ENCODE results near the gene COL4A2. TPM values are rescaled to one million over a fixed set of nuclear protein-coding genes. Genes with fewer than 3 reads are reported as not detected.

COL4A2 gene
- total RNA-seq, 1 experiment from 2014 or later: 35.0 TPM

GRCh38 chr13:110289174-110289573 is 17.9 kb upstream of the COL4A2 start:
- DNase-seq (ENCODE audit: extremely low read depth, low read depth): no peak

GRCh38 chr13:110289661-110290060 is 17.4 kb upstream of the COL4A2 start:
- no peak for DNase-seq (ENCODE audit: extremely low read depth, low read depth)

DNA sequence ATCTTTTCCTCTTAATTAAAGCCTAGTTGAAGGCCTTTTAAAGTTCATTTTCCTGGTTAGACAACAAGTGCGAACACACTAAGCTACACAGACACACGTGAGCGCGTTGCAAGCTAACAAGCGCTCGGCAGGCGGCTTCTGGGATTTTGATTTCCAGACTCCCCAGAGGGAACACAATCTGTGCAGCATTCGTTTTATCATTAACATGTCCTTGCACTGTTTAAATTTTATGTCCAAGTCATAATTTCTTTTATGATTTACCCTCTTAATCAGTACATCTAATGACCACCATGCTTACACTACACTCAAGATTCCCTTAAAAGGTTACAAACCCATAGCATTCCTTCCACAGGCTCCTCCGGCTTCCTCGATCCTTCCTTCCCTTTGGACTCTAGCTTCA is 16.9 kb upstream of the COL4A2 start:
- no peak for DNase-seq (ENCODE audit: extremely low read depth, low read depth)

- DNase-seq (ENCODE audit: extremely low read depth, low read depth): no peak
These were observed 16.3 kb upstream of the COL4A2 start for GRCh38 chr13:110290826-110291225.

DNA sequence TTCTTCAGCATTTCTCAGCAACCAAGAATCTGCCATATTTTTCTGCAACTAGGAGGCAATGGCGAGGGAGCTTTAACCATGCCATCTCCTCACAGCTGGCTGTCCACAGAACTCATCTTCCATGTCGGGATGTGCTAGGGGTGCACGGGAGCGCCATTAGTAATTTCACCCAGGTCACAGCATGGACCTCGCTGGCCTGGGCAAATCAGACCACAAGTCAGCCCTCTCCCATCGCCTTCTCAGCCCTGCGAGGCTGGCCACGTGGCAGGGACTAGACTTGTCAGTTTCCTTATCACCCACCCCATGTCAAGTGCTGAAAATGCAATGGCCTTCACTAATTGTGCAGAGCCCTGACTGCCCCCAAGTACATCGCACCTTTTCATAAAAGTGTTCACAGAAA is 15.8 kb upstream of the COL4A2 start:
- no peak for DNase-seq (ENCODE audit: extremely low read depth, low read depth)

DNA sequence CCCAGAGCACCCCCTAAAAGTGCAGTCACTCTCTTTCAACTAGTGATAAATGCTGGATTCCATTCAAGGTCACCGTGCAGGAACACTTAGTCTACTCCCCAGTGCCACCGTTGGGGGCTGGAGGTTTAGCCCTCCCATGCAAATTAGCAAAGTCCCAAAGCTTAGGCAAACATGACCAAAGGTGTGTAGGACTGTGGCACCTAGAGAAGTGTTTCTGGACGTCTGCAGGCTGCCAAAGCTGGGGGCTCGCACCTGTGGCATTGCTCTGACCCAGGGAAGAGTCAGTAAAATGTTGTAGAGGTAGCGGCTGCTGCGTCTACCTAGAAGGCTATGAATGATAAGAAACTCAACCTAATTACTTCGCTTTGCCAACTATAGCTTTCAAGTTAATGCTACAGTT is 14.0 kb upstream of the COL4A2 start:
- DNase-seq (ENCODE audit: extremely low read depth, low read depth): no peak

- no peak for DNase-seq (ENCODE audit: extremely low read depth, low read depth)
These were observed 13.4 kb upstream of the COL4A2 start for GRCh38 chr13:110293649-110294048.

DNA sequence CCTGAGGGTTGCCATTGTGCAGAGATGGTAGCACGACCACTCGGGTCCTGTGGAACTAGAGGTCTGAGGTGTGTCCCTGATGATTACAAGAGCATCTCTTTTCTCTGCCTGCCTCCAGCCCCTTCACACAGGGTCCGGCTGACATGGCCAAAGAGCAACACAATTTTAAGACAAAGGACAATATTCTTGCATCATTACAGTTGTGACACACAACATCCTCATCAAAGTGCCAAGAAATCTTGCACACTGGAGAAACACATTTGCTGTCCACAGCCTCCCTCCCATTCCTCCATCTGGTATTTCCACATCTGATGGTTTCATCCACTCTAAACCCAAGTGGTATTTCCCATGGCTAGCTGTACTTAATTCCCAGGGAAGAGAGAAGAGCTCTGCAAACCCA is 12.9 kb upstream of the COL4A2 start:
- no peak for DNase-seq (ENCODE audit: extremely low read depth, low read depth)

DNA sequence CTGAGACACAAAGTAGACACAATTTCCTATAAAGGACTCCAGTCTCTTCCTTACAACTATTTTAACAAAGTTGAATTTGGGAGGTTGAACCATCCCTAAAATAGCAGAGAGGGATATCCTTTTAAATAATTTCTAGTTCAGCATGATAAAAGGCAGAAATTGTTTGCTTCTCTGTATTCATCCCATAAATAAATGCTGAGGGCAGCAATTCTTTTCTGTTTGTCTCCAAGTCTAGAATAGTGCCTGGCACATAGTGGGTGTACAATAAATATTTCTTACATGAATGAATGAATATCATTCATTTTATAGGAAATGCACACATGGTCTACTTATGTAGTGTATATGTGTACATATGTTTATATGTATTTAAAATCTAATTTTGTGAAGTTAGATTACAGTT is 12.5 kb upstream of the COL4A2 start:
- no peak for DNase-seq (ENCODE audit: extremely low read depth, low read depth)

GRCh38 chr13:110297011-110297410 is 10.1 kb upstream of the COL4A2 start:
- no peak for DNase-seq (ENCODE audit: extremely low read depth, low read depth)

DNA sequence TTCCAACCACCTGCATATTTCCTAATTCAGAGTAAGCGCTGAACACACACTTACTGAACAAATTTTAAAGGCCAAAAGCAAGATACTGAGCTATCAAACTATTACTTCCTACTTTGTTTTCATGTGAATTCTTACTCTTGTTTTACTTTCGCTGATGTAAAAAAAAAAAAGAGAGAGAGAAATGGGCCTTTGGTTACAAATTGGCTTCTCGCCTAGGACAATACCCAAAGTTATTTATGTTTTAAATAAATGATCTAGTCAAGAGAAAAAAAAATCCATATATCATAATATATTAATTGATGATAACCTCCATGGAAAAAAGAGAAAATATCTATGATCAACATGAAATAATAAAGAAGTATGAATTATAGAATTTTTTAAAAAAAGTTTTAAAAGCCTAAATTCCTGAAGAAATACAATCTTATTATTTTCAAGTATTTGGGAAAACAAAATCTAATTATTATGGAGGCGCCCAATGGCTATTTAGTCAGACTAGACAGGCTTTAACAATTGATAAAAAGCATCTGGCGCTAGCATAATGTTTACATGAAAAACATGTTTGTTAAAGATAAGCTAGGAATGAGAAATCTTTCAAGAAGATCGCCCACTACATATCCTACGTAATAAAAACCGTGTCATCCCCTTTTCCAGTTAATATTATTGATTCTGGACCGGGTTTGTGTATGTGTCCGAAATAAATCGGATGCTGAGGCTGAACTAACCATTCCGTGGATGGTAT is 9.1 kb upstream of the COL4A2 start:
- no peak for DNase-seq (ENCODE audit: extremely low read depth, low read depth)

GRCh38 chr13:110298505-110299282 is 8.4 kb upstream of the COL4A2 start:
- DNase-seq (ENCODE audit: extremely low read depth, low read depth): no peak

- no peak for DNase-seq (ENCODE audit: extremely low read depth, low read depth)
These were observed 7.7 kb upstream of the COL4A2 start for GRCh38 chr13:110299283-110299840.

DNA sequence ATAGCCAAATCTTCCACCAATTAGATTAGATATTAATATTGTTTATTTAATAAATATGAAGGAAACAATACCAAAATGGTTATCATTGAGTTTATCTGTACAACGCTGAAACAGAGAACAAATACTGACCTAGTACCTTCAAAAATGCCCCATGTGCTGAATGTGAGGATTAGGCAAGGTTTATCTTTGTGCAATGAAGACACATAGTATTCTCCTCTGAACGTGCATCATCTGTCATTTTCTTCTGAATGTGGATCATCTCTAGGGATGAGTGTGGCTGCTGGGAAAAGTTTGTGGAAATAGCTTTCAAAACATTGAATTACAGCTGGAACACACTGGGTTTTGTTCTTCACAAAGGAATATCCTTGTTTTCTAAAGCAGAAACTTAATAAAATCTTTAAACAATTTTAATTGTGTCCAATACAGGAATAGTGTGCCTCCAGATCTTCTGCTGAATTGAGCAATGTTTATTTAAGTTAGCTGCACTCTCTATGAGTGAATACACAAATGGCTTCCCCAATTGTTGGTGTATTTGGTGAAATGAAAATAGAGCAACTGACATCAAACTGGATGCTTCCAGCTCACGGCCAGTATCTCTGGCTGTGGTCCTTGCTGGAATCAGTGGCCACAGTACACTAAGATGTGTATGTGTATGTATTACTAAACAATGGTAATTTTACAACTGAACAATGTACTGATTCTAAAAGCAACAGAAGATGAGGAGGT is 6.8 kb upstream of the COL4A2 start:
- DNase-seq (ENCODE audit: extremely low read depth, low read depth): no peak

DNA sequence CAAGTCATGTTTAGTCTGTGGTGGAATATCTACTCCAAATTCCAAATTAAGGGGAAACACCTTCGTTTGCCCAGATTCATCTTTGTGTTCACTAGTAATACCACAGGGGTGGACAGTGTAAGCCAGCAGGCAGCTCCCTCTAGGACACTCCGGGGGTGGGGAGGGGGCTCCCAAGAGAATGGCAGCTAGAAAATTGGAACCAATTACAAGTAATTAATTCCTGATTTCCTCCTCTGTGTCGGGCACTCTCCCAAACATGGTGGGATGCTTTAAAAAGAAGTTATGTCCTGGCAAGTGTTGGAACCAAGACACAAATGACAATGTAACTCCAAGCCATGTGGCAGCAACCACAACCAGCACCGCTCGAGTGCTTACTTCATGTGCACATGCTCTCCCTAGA is 6.0 kb upstream of the COL4A2 start:
- DNase-seq (ENCODE audit: extremely low read depth, low read depth): no peak

- DNase-seq (ENCODE audit: extremely low read depth, low read depth): no peak
These were observed 5.2 kb upstream of the COL4A2 start for GRCh38 chr13:110301606-110302553.

GRCh38 chr13:110302997-110303396 is 4.1 kb upstream of the COL4A2 start:
- no peak for DNase-seq (ENCODE audit: extremely low read depth, low read depth)

DNA sequence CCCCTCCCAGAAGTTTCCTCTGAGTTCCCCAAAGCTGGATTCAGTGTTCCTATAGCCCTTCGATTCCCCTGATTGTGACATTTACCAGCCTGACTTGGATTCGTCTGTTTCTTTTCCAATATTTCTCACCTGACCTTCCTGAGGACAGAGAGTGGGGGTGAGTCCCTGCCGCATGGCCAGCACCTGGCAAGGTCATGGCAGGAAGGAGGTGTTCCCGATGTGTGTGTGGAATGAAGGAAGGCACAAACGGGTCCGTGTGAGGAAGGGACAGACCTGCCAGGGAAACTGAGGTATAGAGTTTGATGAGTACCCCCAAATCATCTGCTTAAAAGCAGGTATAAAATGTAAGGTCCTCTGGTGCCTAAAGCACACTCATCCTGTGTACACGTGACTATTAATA is 3.4 kb upstream of the COL4A2 start:
- DNase-seq (ENCODE audit: extremely low read depth, low read depth): no peak

- no peak for DNase-seq (ENCODE audit: extremely low read depth, low read depth)
These were observed 2.8 kb upstream of the COL4A2 start for GRCh38 chr13:110304256-110304655.

GRCh38 chr13:110305001-110305400 is 2.1 kb upstream of the COL4A2 start:
- no peak for DNase-seq (ENCODE audit: extremely low read depth, low read depth)

Measured in NCI-H460 (cell line).